ENCODE data around the gene BICD2.
"Not testable (repeated sequence)": the region's sequence is repeated elsewhere in the genome, so short reads cannot be mapped to it uniquely, and the experiment has no call there.

The BICD2 gene

GRCh38 chr9:92769286-92769685, 4.7 kb upstream of the BICD2 start:
- H3K36me3 ChIP-seq = no peaks in the 10 kb centered on the region
- peak overlapping the region; percentile 94 for H3K27ac ChIP-seq
- peaks cover 86 to 87% of the 10 kb centered on the region in 2 experiments for H3K4me1 ChIP-seq (ENCODE audit: control insufficient read depth in 1 of 2, insufficient read depth in 1 of 2, low read depth in 1 of 2, low read length in 1 of 2)
- H3K27me3 ChIP-seq = no peaks in the 10 kb centered on the region
- peak; percentile 10 for TF ChIP-seq CTCF (IDR thresholded peaks at IDR 0.05)
- peak overlapping the region; percentile 21 to 37 for H3K4me3 ChIP-seq (ENCODE audit: low read depth in 1 of 2, low read length in 1 of 2)
- H3K9me3 ChIP-seq = no peaks in the 10 kb centered on the region

GRCh38 chr9:92768816-92769215, 4.2 kb upstream of the BICD2 start:
- peaks cover 82 to 84% of the 10 kb centered on the region in 2 experiments for H3K4me1 ChIP-seq (ENCODE audit: control insufficient read depth in 1 of 2, insufficient read depth in 1 of 2, low read depth in 1 of 2, low read length in 1 of 2)
- H3K27ac ChIP-seq = peak overlapping the region; percentile 94
- not testable (repeated sequence) for H3K36me3 ChIP-seq, H3K27me3 ChIP-seq, H3K9me3 ChIP-seq
- peak overlapping the region in 1 of 2 experiments; percentile 37 for H3K4me3 ChIP-seq (ENCODE audit: low read depth in 1 of 2, low read length in 1 of 2)

- Histone ChIP-seq H3K4me1 (ENCODE audit: control insufficient read depth in 1 of 2, insufficient read depth in 1 of 2, low read depth in 1 of 2, low read length in 1 of 2) (peaks cover 83 to 84% of the 10 kb centered on the region in 2 experiments), H3K9me3 (no peaks in the 10 kb centered on the region), H3K4me3 (ENCODE audit: low read depth in 1 of 2, low read length in 1 of 2) (no peak overlapping the region), H3K27me3 (no peaks in the 10 kb centered on the region), H3K36me3 (no peaks in the 10 kb centered on the region), H3K27ac (peak overlapping the region; percentile 94)
- TF ChIP-seq CTCF (IDR thresholded peaks at IDR 0.05) = no peak
Observed at GRCh38 chr9:92767066-92768054, 2.7 kb upstream of the BICD2 start.

- H3K27me3 ChIP-seq = no peaks in the 10 kb centered on the region
- peak; percentile 93 for TF ChIP-seq CTCF (IDR thresholded peaks at IDR 0.05)
- peak overlapping the region; percentile 87 to 100 for H3K4me3 ChIP-seq (ENCODE audit: low read depth in 1 of 2, low read length in 1 of 2)
- peak overlapping the region; percentile 97 for H3K27ac ChIP-seq
- H3K36me3 ChIP-seq = no peaks in the 10 kb centered on the region
- H3K9me3 ChIP-seq = no peaks in the 10 kb centered on the region
- H3K4me1 ChIP-seq (ENCODE audit: control insufficient read depth in 1 of 2, insufficient read depth in 1 of 2, low read depth in 1 of 2, low read length in 1 of 2) = peaks cover 83 to 84% of the 10 kb centered on the region in 2 experiments
Observed at GRCh38 chr9:92764988-92765936, 629 bp upstream of the BICD2 start.

- Histone ChIP-seq H3K4me1 (ENCODE audit: control insufficient read depth in 1 of 2, insufficient read depth in 1 of 2, low read depth in 1 of 2, low read length in 1 of 2) (peaks cover 76 to 83% of the 10 kb centered on the region in 2 experiments), H3K27ac (peak overlapping the region; percentile 97), H3K27me3 (no peaks in the 10 kb centered on the region), H3K4me3 (ENCODE audit: low read depth in 1 of 2, low read length in 1 of 2) (peak overlapping the region; percentile 87 to 100), H3K36me3 (no peaks in the 10 kb centered on the region), H3K9me3 (no peaks in the 10 kb centered on the region)
- TF ChIP-seq CTCF (IDR thresholded peaks at IDR 0.05) = no peak
Observed at GRCh38 chr9:92763721-92764380, 782 bp downstream of the BICD2 start.
